MM.1S (cell line): ENCODE measurements around the gene PES1.
"Not testable (repeated sequence)": the region's sequence is repeated elsewhere in the genome, so short reads cannot be mapped to it uniquely, and the experiment has no call there.

Experiments used
- EZH2 ChIP-seq: fragments of 300-600 bp; sonication (generic); optimal IDR thresholded peaks from 2 replicates; pipeline ENCODE3; 2017; ENCODE audit warnings: low read depth, mild to moderate bottlenecking, antibody characterized with exemption, low read length, mixed read lengths
- EZH2phosphoT487 ChIP-seq: fragments of 300-600 bp; sonication (generic); IDR thresholded peaks from 2 replicates; pipeline ENCODE4 v1.6.1; 2018; ENCODE audit warnings: antibody characterized with exemption, low read length
- TF ChIP-seq, protein P1 (sequence below): fragments of 300-600 bp; sonication (generic); IDR thresholded peaks from 2 replicates; pipeline ENCODE4 v1.5.1; 2016; ENCODE audit warnings: antibody characterized with exemption, low read length, mixed read lengths

DNA sequence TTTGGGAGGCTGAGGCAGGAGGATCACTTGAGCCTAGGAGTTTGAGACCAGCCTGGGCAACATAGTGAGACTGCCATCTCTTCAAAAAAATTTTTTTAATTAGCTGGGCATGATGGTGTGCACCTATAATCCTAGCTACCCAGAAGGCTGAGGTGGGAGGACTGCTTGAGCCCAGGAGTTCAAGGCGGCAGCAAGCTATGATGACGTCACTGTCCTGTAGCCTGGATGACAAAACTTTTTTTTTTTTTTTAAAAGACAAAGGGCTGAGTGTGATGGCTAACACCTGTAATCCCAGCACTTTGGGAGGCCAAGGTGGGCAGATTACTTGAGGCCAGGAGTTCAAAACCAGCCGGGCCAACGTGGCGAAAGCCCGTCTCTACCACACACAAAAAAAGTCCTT is 28.2 kb upstream of the PES1 start:
- TF ChIP-seq, protein P1, sequence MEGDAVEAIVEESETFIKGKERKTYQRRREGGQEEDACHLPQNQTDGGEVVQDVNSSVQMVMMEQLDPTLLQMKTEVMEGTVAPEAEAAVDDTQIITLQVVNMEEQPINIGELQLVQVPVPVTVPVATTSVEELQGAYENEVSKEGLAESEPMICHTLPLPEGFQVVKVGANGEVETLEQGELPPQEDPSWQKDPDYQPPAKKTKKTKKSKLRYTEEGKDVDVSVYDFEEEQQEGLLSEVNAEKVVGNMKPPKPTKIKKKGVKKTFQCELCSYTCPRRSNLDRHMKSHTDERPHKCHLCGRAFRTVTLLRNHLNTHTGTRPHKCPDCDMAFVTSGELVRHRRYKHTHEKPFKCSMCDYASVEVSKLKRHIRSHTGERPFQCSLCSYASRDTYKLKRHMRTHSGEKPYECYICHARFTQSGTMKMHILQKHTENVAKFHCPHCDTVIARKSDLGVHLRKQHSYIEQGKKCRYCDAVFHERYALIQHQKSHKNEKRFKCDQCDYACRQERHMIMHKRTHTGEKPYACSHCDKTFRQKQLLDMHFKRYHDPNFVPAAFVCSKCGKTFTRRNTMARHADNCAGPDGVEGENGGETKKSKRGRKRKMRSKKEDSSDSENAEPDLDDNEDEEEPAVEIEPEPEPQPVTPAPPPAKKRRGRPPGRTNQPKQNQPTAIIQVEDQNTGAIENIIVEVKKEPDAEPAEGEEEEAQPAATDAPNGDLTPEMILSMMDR = not testable (repeated sequence)
- TF ChIP-seq EZH2, EZH2phosphoT487: not testable (repeated sequence)
